HEK293T (cell line): ENCODE results near the gene TCF7L1.

Experiments used
- ARNT ChIP-seq: fragments of 450-650 bp; IDR thresholded peaks from 2 replicates; pipeline ENCODE4 v1.6.1; 2017; ENCODE audit warnings: mild to moderate bottlenecking
- BHLHE40 ChIP-seq: fragments of 450-650 bp; IDR thresholded peaks from 2 replicates; pipeline ENCODE4 v1.6.1; 2016; ENCODE audit warnings: mild to moderate bottlenecking, moderate library complexity, borderline replicate concordance
- CTBP1 ChIP-seq: fragments of 450-650 bp; IDR thresholded peaks from 2 replicates; pipeline ENCODE4 v1.6.1; 2016; ENCODE audit warnings: borderline replicate concordance
- FOXA1 ChIP-seq: fragments of 450-650 bp; IDR thresholded peaks from 2 replicates; pipeline ENCODE4 v1.6.1; 2016; ENCODE audit warnings: mild to moderate bottlenecking
- FOXM1 ChIP-seq: fragments of 450-650 bp; IDR thresholded peaks from 2 replicates; pipeline ENCODE4 v1.6.1; 2017; ENCODE audit warnings: mild to moderate bottlenecking, borderline replicate concordance
- LEF1 ChIP-seq: fragments of 450-650 bp; IDR thresholded peaks from 2 replicates; pipeline ENCODE4 v1.6.1; 2017; ENCODE audit warnings: mild to moderate bottlenecking, borderline replicate concordance
- SP1 ChIP-seq: fragments of 450-650 bp; IDR thresholded peaks from 2 replicates; pipeline ENCODE4 v1.6.1; 2017
- SUZ12 ChIP-seq: fragments of 450-650 bp; IDR thresholded peaks from 2 replicates; pipeline ENCODE4 v1.6.1; 2016; ENCODE audit warnings: mild to moderate bottlenecking
- TF ChIP-seq, protein P1 (sequence below): fragments of 450-650 bp; IDR thresholded peaks from 2 replicates; pipeline ENCODE4 v1.6.1; 2016

DNA sequence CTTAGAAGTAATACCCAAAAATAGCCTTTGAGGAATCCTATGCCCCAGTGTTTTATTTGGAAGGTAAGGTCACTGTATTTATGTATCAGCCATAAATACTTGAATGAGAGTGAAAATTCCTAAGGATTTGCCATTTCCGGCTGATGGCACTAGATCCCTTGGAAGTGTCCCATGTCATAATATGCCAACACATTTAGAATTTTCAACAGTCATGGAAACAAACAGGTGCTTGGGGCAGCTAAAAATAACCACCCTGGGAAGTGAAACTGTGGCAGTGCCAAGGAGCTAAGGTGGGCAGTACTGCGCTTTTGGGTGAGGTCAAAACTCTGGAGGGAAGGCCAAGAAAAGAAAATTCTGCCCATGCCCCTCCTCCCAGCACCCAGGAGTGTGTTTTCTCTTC, 80.2 kb downstream of the TCF7L1 start:
- TF ChIP-seq FOXA1: no peak
- TF ChIP-seq CTBP1: no peak
- no peak for TF ChIP-seq FOXM1
- TF ChIP-seq ARNT: no peak
- TF ChIP-seq, protein P1, sequence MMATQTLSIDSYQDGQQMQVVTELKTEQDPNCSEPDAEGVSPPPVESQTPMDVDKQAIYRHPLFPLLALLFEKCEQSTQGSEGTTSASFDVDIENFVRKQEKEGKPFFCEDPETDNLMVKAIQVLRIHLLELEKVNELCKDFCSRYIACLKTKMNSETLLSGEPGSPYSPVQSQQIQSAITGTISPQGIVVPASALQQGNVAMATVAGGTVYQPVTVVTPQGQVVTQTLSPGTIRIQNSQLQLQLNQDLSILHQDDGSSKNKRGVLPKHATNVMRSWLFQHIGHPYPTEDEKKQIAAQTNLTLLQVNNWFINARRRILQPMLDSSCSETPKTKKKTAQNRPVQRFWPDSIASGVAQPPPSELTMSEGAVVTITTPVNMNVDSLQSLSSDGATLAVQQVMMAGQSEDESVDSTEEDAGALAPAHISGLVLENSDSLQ: no peak
- no peak for TF ChIP-seq SUZ12
- TF ChIP-seq LEF1: no peak
- no peak for TF ChIP-seq SP1
- no peak for TF ChIP-seq BHLHE40
